Tibial artery (tissue), 4 donors: ENCODE results near the gene MYOZ3.

ENCODE experiments used
- DNase-seq, 2 donors: peaks; one replicate each; pipeline ENCODE4 v3.0.0-alpha.2; 2019
- H3K27ac ChIP-seq, 2 donors: fragments of 200-600 bp; sonication (generic) in 1 of 2; 1 replicate in 1 of 2; 2 replicates in 1 of 2; pipeline ENCODE4 v1.5.1; 2018 to 2019; ENCODE audit warnings: mild to moderate bottlenecking in 1 of 2
- H3K27me3 ChIP-seq, 2 donors: fragments of 200-600 bp; sonication (generic) in 1 of 2; one replicate each; pipeline versions ENCODE4 v1.5.1 to v1.6.0; 2016 to 2019
- H3K36me3 ChIP-seq, 3 donors: fragments of 200-600 bp; sonication (generic) in 2 of 3; one replicate each; pipeline ENCODE4 v1.5.1; 2016 to 2019; ENCODE audit warnings: mild to moderate bottlenecking in 2 of 3
- H3K4me1 ChIP-seq, 4 donors: fragments of 200-600 bp; sonication (generic) in 2 of 4; 1 replicate in 3 of 4; 2 replicates in 1 of 4; pipeline ENCODE4 v1.5.1; 2016 to 2019
- H3K4me3 ChIP-seq, 2 donors: fragments of 200-600 bp; sonication (generic) in 1 of 2; 1 replicate in 1 of 2; 2 replicates in 1 of 2; pipeline ENCODE4 v1.5.1; 2018 to 2019; ENCODE audit warnings: mild to moderate bottlenecking in 2 of 2
- H3K9me3 ChIP-seq, 3 donors: fragments of 200-600 bp; sonication (generic) in 1 of 3; one replicate each; pipeline ENCODE4 v1.5.1; 2016 to 2019
- intact Hi-C: fragments of 100-400 bp; cut with DNase I; formaldehyde crosslinking; loops from one replicate; pipeline ENCODE4 v1.15.0; 2023; ENCODE audit warnings: low total_unique reads
- TF ChIP-seq, protein P1 (sequence below), 2 experiments: fragments of 200-600 bp in 1 of 2; fragments of 450-650 bp in 1 of 2; IDR thresholded peaks; one replicate each; pipeline ENCODE4 v1.5.1; 2017 to 2019; ENCODE audit warnings: antibody characterized with exemption in 2 of 2, mild to moderate bottlenecking in 1 of 2, moderate library complexity in 1 of 2

MYOZ3 gene

DNA sequence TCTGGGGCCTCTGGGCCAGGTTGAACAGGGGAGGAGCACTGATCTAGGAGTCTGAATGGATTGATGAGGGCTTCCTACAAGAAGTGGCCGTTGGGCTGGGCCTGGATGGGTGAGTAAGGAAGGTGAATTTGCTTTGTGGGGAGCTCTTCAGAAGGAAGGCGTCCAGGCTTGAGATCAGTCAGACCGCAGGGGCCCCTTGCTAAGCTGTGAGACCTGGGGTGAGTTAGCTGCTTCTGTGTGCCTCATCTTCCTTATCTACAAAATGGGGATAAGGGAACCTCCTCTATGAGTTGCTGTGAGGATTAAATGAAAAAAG, 21.7 kb upstream of the MYOZ3 start:
- DNase-seq: no peak
- Histone ChIP-seq H3K27ac (peak overlapping the region; percentile 83 to 86), H3K4me3 (no peak overlapping the region), H3K36me3 (no peaks in the 10 kb centered on the region), H3K4me1 (peaks cover 7 to 100% (median 96%) of the 10 kb centered on the region in 4 donors), H3K9me3 (no peaks in the 10 kb centered on the region), H3K27me3 (no peaks in the 10 kb centered on the region)
- intact Hi-C loops: no loop called here
- TF ChIP-seq, protein P1, sequence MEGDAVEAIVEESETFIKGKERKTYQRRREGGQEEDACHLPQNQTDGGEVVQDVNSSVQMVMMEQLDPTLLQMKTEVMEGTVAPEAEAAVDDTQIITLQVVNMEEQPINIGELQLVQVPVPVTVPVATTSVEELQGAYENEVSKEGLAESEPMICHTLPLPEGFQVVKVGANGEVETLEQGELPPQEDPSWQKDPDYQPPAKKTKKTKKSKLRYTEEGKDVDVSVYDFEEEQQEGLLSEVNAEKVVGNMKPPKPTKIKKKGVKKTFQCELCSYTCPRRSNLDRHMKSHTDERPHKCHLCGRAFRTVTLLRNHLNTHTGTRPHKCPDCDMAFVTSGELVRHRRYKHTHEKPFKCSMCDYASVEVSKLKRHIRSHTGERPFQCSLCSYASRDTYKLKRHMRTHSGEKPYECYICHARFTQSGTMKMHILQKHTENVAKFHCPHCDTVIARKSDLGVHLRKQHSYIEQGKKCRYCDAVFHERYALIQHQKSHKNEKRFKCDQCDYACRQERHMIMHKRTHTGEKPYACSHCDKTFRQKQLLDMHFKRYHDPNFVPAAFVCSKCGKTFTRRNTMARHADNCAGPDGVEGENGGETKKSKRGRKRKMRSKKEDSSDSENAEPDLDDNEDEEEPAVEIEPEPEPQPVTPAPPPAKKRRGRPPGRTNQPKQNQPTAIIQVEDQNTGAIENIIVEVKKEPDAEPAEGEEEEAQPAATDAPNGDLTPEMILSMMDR (IDR thresholded peaks at IDR 0.05): no peak

DNA sequence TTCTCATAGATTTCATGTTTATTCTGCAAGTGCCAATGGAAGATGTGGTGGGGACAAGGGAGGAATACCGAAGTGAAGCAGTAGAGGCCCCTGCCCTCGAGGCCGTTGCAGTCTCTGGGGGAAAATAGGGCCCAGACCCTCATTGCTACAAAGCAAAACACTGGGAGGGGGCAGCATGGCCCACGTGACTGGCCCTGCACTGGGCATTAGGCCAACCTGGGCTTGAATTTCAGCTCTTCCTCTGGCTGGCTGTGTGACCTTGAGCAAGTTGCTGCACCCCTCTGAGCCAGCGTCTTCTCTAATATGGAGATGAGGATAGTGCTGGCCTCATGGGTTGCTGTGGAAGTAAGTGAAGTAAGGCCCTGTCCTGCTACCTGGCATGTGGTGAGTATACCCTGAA, 21.3 kb upstream of the MYOZ3 start:
- Histone ChIP-seq H3K4me1 (peaks cover 7 to 100% (median 98%) of the 10 kb centered on the region in 4 donors), H3K27ac (peak overlapping the region; percentile 83 to 86), H3K9me3 (no peaks in the 10 kb centered on the region), H3K36me3 (no peaks in the 10 kb centered on the region), H3K27me3 (no peaks in the 10 kb centered on the region), H3K4me3 (no peak overlapping the region)
- DNase-seq: no peak
- TF ChIP-seq, protein P1 (IDR thresholded peaks at IDR 0.05): no peak
- intact Hi-C loops: loop anchor here (10.0 kb wide), 1 partner anchor 155 kb away; no protein-coding TSS in a partner anchor

DNA sequence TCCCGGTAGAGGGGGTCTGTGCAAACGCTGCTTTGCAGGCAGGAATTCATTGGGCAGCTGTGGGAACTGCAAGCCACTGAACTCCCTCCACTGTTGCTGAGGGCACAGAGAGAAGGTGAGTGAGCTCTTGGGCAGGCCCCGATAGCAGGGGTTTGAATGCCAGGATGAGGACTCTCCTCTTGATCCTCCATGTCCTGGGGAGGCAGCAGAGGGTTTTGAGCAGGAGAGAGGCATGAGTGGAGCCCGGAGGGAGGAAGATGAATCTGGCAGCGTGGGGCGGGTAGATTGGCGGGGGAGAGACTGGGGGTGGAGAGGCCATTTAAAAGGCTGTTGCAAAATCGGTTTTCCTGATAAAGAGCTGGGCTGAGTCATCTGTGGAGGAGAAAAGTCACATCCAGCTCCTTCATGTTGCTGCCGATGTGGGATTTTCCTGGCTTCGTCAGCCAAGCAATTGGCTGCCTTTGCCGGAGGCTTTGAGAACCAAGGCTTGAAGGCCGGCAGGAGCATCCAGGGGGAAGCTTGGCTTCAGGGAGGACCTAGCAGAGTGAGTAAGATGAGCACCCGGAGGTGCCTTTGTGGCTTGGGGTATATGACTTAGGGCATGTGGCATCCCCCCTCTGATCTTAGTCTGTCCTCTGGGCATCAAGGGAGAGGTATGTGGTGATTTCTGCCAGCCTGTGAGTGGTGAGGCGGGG, 20.6 kb upstream of the MYOZ3 start, which contains the start of gene SYNPO:
Gene SYNPO (plus strand): TSS at position 350 of the 695 bp plus-strand sequence. CDS start 7,616 bp downstream, outside the sequence.
- Histone ChIP-seq H3K4me3 (peak within 1 kb of the TSS; percentile 5 to 36), H3K36me3 (no peaks in the 10 kb centered on the region), H3K27me3 (no peaks in the 10 kb centered on the region), H3K9me3 (no peaks in the 10 kb centered on the region), H3K4me1 (peaks cover 7 to 100% (median 98%) of the 10 kb centered on the region in 4 donors), H3K27ac (peak within 1 kb of the TSS; percentile 83 to 86)
- DNase-seq: peak; percentile 89 to 94
- intact Hi-C loops: loop anchor here (10.0 kb wide), 1 partner anchor 156 kb away; no protein-coding TSS in a partner anchor
- TF ChIP-seq, protein P1 (IDR thresholded peaks at IDR 0.05): no peak

DNA sequence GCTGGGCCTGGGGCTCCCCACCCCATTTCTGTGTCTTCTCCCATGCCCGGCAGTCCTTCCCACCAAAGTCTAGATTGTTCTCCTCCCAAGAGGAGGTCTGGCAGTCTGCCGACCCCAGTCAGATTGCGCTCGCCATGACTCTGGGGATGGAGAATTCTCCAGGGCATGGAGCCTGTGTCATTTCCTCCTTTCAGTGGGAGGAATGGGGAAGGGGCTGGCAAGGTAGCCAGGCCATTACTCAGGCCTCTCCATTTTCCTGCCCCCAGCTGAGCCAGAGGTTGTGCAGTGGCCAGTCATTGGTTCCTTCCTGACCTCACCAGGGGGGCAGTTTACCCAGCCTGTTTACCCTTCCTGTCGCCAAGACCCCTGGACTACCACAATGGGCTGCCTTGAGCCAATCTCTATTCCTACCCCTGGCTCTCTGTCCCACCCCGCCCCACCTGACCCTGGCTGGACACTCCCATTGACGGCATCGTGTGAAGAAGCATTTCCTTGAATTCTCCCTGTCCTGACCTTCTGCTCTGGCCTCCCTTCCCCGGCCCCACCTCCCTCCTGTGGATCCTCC, 20.0 kb upstream of the MYOZ3 start:
- no peaks in the 10 kb centered on the region for H3K9me3 ChIP-seq
- DNase-seq: peak; percentile 54 to 85
- H3K4me1 ChIP-seq: peaks cover 7 to 100% (median 96%) of the 10 kb centered on the region in 4 donors
- intact Hi-C loops: loop anchor here (10.0 kb wide), 1 partner anchor 156 kb away; no protein-coding TSS in a partner anchor
- TF ChIP-seq, protein P1 (IDR thresholded peaks at IDR 0.05): no peak
- no peaks in the 10 kb centered on the region for H3K27me3 ChIP-seq
- H3K4me3 ChIP-seq: peak overlapping the region; percentile 5 to 36
- no peaks in the 10 kb centered on the region for H3K36me3 ChIP-seq
- H3K27ac ChIP-seq: peak overlapping the region; percentile 83 to 86

DNA sequence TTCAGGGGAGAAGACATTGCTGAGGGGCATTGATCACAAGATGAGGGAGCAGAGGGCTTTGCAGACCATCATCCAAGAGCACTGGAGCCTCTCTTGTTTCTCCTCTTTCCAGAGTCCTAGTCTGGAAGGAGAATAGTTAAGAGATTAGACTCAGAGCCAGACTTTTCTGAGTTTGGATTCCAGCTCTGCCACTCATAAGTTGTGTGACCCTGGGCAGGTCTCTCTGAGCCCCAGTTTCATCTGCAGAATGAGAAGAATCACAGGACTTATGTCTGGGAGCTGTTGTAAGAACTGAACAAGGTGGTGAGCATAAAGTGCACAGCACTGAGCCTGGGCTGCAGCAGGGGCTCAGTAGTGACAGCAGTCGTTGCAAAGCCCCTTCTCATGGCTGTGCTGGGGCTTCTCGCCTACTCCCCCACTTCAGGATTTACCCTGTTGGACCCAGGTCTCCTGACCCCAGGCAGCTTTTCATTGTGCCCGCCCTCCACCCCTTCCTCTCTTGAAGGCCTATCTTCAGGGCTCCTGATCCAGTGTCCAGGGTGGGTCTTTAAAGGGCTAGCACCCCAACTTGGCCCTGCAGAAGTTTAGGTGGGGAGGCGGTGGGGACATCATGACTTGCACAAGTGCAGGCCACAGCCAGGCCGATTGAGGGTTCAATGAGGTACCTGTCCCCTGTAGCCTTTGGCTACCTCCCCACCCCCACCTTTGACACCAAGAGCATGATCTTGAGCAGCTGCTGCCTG, 19.1 kb upstream of the MYOZ3 start:
- DNase-seq: no peak
- TF ChIP-seq, protein P1 (IDR thresholded peaks at IDR 0.05): no peak
- H3K27me3 ChIP-seq: no peaks in the 10 kb centered on the region
- no peaks in the 10 kb centered on the region for H3K36me3 ChIP-seq
- peaks cover 7 to 100% (median 86%) of the 10 kb centered on the region in 4 donors for H3K4me1 ChIP-seq
- peak overlapping the region in 1 of 2 donors; percentile 11 for H3K4me3 ChIP-seq
- no peaks in the 10 kb centered on the region for H3K9me3 ChIP-seq
- intact Hi-C loops: loop anchor here (10.0 kb wide), 1 partner anchor 157 kb away; no protein-coding TSS in a partner anchor
- H3K27ac ChIP-seq: peak overlapping the region; percentile 83 to 86
